GM12864 (cell line): ENCODE results near the gene BBS7.

ENCODE experiments used
- DNase-seq: peaks from one replicate; pipeline ENCODE4 v3.0.0-alpha.2; 2011; ENCODE audit warnings: low read depth
- H3K4me3 ChIP-seq: 2 replicates; pipeline ENCODE4 v1.5.1; 2011; ENCODE audit warnings: mild to moderate bottlenecking, low read depth, low read length, control low read depth
- TF ChIP-seq, protein P1 (sequence below): IDR thresholded peaks from 2 replicates; pipeline ENCODE4 v1.5.1; 2011; ENCODE audit warnings: low read depth, mild to moderate bottlenecking, moderate library complexity, low read length, control low read depth, inconsistent platforms; ENCODE audit errors: missing control alignments

BBS7 gene

GRCh38 chr4:121819216-121819965 lies 50.9 kb downstream of the BBS7 start:
- TF ChIP-seq, protein P1, sequence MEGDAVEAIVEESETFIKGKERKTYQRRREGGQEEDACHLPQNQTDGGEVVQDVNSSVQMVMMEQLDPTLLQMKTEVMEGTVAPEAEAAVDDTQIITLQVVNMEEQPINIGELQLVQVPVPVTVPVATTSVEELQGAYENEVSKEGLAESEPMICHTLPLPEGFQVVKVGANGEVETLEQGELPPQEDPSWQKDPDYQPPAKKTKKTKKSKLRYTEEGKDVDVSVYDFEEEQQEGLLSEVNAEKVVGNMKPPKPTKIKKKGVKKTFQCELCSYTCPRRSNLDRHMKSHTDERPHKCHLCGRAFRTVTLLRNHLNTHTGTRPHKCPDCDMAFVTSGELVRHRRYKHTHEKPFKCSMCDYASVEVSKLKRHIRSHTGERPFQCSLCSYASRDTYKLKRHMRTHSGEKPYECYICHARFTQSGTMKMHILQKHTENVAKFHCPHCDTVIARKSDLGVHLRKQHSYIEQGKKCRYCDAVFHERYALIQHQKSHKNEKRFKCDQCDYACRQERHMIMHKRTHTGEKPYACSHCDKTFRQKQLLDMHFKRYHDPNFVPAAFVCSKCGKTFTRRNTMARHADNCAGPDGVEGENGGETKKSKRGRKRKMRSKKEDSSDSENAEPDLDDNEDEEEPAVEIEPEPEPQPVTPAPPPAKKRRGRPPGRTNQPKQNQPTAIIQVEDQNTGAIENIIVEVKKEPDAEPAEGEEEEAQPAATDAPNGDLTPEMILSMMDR: no peak
- no peak overlapping the region for H3K4me3 ChIP-seq
- no peak for DNase-seq

- no peak for DNase-seq
- no peak overlapping the region for H3K4me3 ChIP-seq
- TF ChIP-seq, protein P1: no peak
Observed at GRCh38 chr4:121818215-121818614, 52.1 kb downstream of the BBS7 start.

DNA sequence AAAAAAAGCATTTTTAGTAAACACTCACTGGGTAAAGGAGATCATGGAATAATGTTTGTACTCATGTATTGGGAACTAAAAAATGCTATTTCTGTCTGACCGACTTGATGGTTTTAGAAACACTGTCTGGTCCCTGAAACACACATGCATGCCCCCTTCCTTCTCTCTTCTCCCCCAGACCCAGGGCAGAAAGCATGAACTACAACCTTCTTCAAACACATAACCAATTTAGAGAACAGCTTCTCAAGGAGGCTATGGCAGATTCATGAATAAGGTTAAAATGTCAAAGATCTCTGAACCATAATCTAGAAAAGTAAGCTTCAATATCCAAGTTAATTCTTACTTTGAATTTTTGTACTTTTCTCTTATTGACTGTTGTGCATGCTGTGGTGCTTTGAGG lies 52.6 kb downstream of the BBS7 start:
- DNase-seq: no peak
- TF ChIP-seq, protein P1: no peak
- H3K4me3 ChIP-seq: no peak overlapping the region

DNA sequence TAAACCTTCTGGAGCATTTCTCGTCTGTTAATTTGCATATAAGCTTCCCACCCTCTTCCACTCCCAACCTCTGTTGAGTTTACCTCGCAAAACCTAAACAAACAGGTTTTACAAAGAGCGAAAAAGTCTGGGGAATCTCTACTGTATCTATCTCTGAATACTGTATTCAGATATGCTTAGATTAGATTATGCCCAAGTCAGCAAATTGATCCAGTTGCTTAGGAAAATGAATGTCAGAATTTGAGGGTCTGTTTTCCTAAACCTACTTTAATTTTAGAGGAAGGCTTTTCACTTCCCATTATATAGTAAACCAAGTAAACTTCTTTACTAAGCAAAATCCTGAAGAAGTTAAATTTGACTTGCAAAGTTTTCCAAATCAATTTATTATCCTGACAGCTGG lies 53.3 kb downstream of the BBS7 start:
- no peak overlapping the region for H3K4me3 ChIP-seq
- no peak for DNase-seq
- TF ChIP-seq, protein P1: no peak

DNA sequence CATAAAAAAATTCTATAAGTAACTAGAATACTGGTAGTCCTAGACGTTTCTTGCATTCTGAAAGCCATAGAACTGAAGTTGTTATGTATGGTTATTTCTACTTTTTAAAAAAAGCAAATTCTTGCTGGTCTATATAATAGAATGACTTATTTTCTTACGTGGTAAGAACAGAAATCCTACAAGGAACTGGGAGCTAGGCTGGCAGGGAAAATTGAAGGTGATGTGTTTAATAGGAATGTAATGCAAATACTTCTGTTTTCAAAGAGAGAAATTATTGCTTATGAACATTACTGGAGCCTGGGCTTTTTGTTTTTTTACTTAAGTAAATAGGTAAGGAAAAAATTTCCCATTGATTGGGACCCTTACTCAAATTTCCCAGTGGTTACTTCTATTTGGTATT lies 55.5 kb downstream of the BBS7 start:
- TF ChIP-seq, protein P1: no peak
- H3K4me3 ChIP-seq: no peak overlapping the region
- no peak for DNase-seq

DNA sequence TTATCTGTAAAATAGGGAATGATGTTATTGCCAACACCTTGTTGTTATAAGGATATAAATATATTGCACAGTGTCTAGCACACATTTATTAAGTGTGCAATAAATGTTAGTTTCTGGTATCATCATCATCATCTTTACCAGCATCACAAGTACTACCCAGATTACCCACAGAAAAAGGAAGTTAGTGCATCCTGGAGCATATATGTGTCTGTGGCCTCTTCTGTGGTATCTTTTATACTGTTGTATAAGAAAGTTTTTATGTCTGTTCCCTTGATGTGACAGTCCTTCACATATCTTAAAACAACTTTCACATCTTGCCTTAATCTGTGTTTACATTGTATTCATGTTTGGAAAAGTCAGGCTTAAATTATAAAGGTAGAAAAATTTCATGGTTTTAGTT lies 59.2 kb downstream of the BBS7 start:
- TF ChIP-seq, protein P1: no peak
- H3K4me3 ChIP-seq: no peak overlapping the region
- no peak for DNase-seq

GRCh38 chr4:121806411-121806810 lies 63.9 kb downstream of the BBS7 start:
- no peak overlapping the region for H3K4me3 ChIP-seq
- no peak for DNase-seq
- TF ChIP-seq, protein P1: no peak
